HEK293 (cell line): ENCODE data around the gene CLEC16A.

Experiments used
- CTCF ChIA-PET: fragments of 350-600 bp; formaldehyde crosslinking; extraction: SDS; loops from one replicate; lab custom pipeline; 2021; ENCODE audit warnings: antibody characterized with exemption; lab: Yijun Ruan, JAX
- POLR2A ChIA-PET: fragments of 300-600 bp; formaldehyde crosslinking; extraction: SDS; loops from one replicate; lab custom pipeline; 2020; ENCODE audit warnings: antibody characterized with exemption, inconsistent platforms; lab: Yijun Ruan, JAX
- H3K27ac ChIP-seq: fragments of 200-500 bp; sonication (Bioruptor generic); 2 replicates; pipeline ENCODE4 v1.5.1; 2014; ENCODE audit warnings: low read depth, low read length, control low read depth, inconsistent platforms; ENCODE audit errors: extremely low read depth
- H3K36me3 ChIP-seq, 2 experiments: fragments of 200-500 bp in 1 of 2; sonication (Bioruptor generic) in 1 of 2; 1 replicate in 1 of 2; 2 replicates in 1 of 2; pipeline ENCODE4 v1.5.1; 2014 to 2017; ENCODE audit warnings: inconsistent platforms in 2 of 2, low read length in 2 of 2; ENCODE audit not compliant: control insufficient read depth in 2 of 2, insufficient read depth in 1 of 2
- H3K4me1 ChIP-seq: fragments of 200-500 bp; sonication (Bioruptor generic); 2 replicates; pipeline ENCODE4 v1.5.1; 2014; ENCODE audit warnings: mild to moderate bottlenecking, low read length, inconsistent platforms; ENCODE audit not compliant: control insufficient read depth, insufficient read depth
- H3K4me3 ChIP-seq: 2 replicates; pipeline ENCODE4 v1.5.1; 2011; ENCODE audit warnings: low read depth, mild to moderate bottlenecking, control low read depth, low read length, moderate library complexity
- H3K9me3 ChIP-seq: fragments of 200-500 bp; sonication (Bioruptor generic); 2 replicates; pipeline ENCODE4 v1.5.1; 2014; ENCODE audit warnings: low read depth, low read length, inconsistent platforms; ENCODE audit not compliant: control insufficient read depth, insufficient read depth
- GFI1B ChIP-seq: fragments of 450-650 bp; formaldehyde crosslinking; IDR thresholded peaks from 2 replicates; pipeline ENCODE4 v1.5.1; 2016; ENCODE audit warnings: missing biosample characterization, missing genetic modification characterization
- GLI4 ChIP-seq: fragments of 450-650 bp; formaldehyde crosslinking; IDR thresholded peaks from 2 replicates; pipeline ENCODE4 v1.5.1; 2016; ENCODE audit warnings: missing biosample characterization, missing genetic modification characterization
- KLF1 ChIP-seq: fragments of 450-650 bp; formaldehyde crosslinking; IDR thresholded peaks from 2 replicates; pipeline ENCODE4 v1.5.1; 2016; ENCODE audit warnings: missing biosample characterization, missing genetic modification characterization
- SETDB1 ChIP-seq: IDR thresholded peaks from one replicate; pipeline ENCODE4 v1.6.1; 2017; ENCODE audit warnings: mild to moderate bottlenecking, low read length, moderate library complexity, mixed read lengths; ENCODE audit not compliant: insufficient read length
- SP2 ChIP-seq: fragments of 450-650 bp; formaldehyde crosslinking; IDR thresholded peaks from 2 replicates; pipeline ENCODE4 v1.5.1; 2016; ENCODE audit warnings: missing biosample characterization, missing genetic modification characterization
- TSHZ1 ChIP-seq: fragments of 450-650 bp; formaldehyde crosslinking; IDR thresholded peaks from 2 replicates; pipeline ENCODE4 v1.5.1; 2016; ENCODE audit warnings: missing biosample characterization, missing genetic modification characterization, borderline replicate concordance
- ZBTB6 ChIP-seq: fragments of 450-650 bp; formaldehyde crosslinking; IDR thresholded peaks from 2 replicates; pipeline ENCODE4 v1.5.1; 2017; ENCODE audit warnings: missing biosample characterization, missing genetic modification characterization
- ZNF223 ChIP-seq: fragments of 450-650 bp; formaldehyde crosslinking; IDR thresholded peaks from 2 replicates; pipeline ENCODE4 v1.5.1; 2016; ENCODE audit warnings: missing biosample characterization, missing genetic modification characterization
- ZNF239 ChIP-seq: fragments of 450-650 bp; formaldehyde crosslinking; IDR thresholded peaks from 2 replicates; pipeline ENCODE4 v1.5.1; 2016; ENCODE audit warnings: missing biosample characterization, missing genetic modification characterization
- ZNF394 ChIP-seq: fragments of 450-650 bp; formaldehyde crosslinking; IDR thresholded peaks from 2 replicates; pipeline ENCODE4 v1.5.1; 2016; ENCODE audit warnings: missing biosample characterization, missing genetic modification characterization, mild to moderate bottlenecking, moderate library complexity, borderline replicate concordance
- ZNF416 ChIP-seq: fragments of 450-650 bp; formaldehyde crosslinking; IDR thresholded peaks from 2 replicates; pipeline ENCODE4 v1.5.1; 2016; ENCODE audit warnings: missing biosample characterization, missing genetic modification characterization
- ZNF561 ChIP-seq: fragments of 450-650 bp; IDR thresholded peaks from 2 replicates; pipeline ENCODE4 v1.5.1; 2018; ENCODE audit warnings: missing biosample characterization, missing genetic modification characterization, borderline replicate concordance
- ZNF571 ChIP-seq: fragments of 450-650 bp; formaldehyde crosslinking; IDR thresholded peaks from 2 replicates; pipeline ENCODE4 v1.5.0; 2017; ENCODE audit warnings: missing biosample characterization, missing genetic modification characterization
- ZNF624 ChIP-seq: fragments of 450-650 bp; formaldehyde crosslinking; IDR thresholded peaks from 2 replicates; pipeline ENCODE4 v1.5.1; 2017; ENCODE audit warnings: missing biosample characterization, missing genetic modification characterization
- ZNF639 ChIP-seq: fragments of 450-650 bp; formaldehyde crosslinking; IDR thresholded peaks from 2 replicates; pipeline ENCODE4 v1.5.1; 2016; ENCODE audit warnings: missing biosample characterization, missing genetic modification characterization
- ZNF645 ChIP-seq: fragments of 450-650 bp; formaldehyde crosslinking; IDR thresholded peaks from 2 replicates; pipeline ENCODE4; 2016; ENCODE audit warnings: missing biosample characterization, missing genetic modification characterization
- ZNF776 ChIP-seq: fragments of 450-650 bp; formaldehyde crosslinking; IDR thresholded peaks from 2 replicates; pipeline ENCODE4 v1.5.0; 2017; ENCODE audit warnings: missing biosample characterization, missing genetic modification characterization, borderline replicate concordance

CLEC16A gene

GRCh38 chr16:10897134-10897533, 47.2 kb upstream of the CLEC16A start:
- TF ChIP-seq ZNF239 (tag by site-specific recombination): no peak
- no peak for TF ChIP-seq SP2 (tag by site-specific recombination)
- TF ChIP-seq GLI4 (tag by site-specific recombination): no peak
- TF ChIP-seq ZNF639 (tag by site-specific recombination): no peak
- TF ChIP-seq ZNF394: no peak
- Histone ChIP-seq H3K9me3 (no peaks in the 10 kb centered on the region), H3K36me3 (no peaks in the 10 kb centered on the region), H3K27ac (no peak overlapping the region), H3K4me1 (no peaks in the 10 kb centered on the region), H3K4me3 (no peak overlapping the region)
- ChIA-PET POLR2A (no interaction called here), CTCF (no interaction called here)

GRCh38 chr16:10902999-10903398, 41.4 kb upstream of the CLEC16A start:
- TF ChIP-seq ZNF624 (tag by site-specific recombination) (peak; percentile 68; the same call in 1 of the 2 replicates), SETDB1 (peak; percentile 45), ZBTB6 (tag by site-specific recombination) (no peak), ZNF239 (tag by site-specific recombination) (no peak), GFI1B (tag by site-specific recombination) (no peak), ZNF571 (tag by site-specific recombination) (no peak)
- ChIA-PET CTCF (no interaction called here), POLR2A (no interaction called here)
- H3K36me3 ChIP-seq: no peaks in the 10 kb centered on the region
- no peaks in the 10 kb centered on the region for H3K9me3 ChIP-seq
- H3K4me1 ChIP-seq: no peaks in the 10 kb centered on the region
- no peak overlapping the region for H3K27ac ChIP-seq
- no peak overlapping the region for H3K4me3 ChIP-seq

GRCh38 chr16:10906482-10906881, 37.9 kb upstream of the CLEC16A start:
- Histone ChIP-seq H3K9me3 (no peaks in the 10 kb centered on the region), H3K36me3 (no peaks in the 10 kb centered on the region), H3K4me1 (no peaks in the 10 kb centered on the region), H3K27ac (no peak overlapping the region), H3K4me3 (no peak overlapping the region)
- ChIA-PET POLR2A (no interaction called here), CTCF (no interaction called here)
- TF ChIP-seq ZNF416 (tag by site-specific recombination) (no peak), TSHZ1 (tag by site-specific recombination) (no peak), ZNF561 (tag by site-specific recombination) (no peak), KLF1 (tag by site-specific recombination) (no peak), ZNF776 (tag by site-specific recombination) (no peak), ZNF645 (tag by site-specific recombination) (no peak), ZNF223 (tag by site-specific recombination) (no peak)
